ENCODE measurements around the gene ITGA2B. TPM values are rescaled to one million over a fixed set of nuclear protein-coding genes. Genes with fewer than 3 reads are reported as not detected.

ITGA2B gene
- total and polyA plus RNA-seq, 8 donors: 3.2 to 10.0 (median 8.0) TPM

GRCh38 chr17:44338702-44339101 lies 50.7 kb downstream of the ITGA2B start:
- peak; percentile 86 for ATAC-seq
- peak in 1 of 4 donors; percentile 74 for DNase-seq
- H3K9me3 ChIP-seq: no peaks in the 10 kb centered on the region
- no peak overlapping the region for H3K4me3 ChIP-seq
- intact Hi-C loops (cut with DNase I): no loop called here
- H3K27ac ChIP-seq: peak overlapping the region in 1 of 2 donors; percentile 28
- no peaks in the 10 kb centered on the region for H3K27me3 ChIP-seq
- H3K36me3 ChIP-seq: no peaks in the 10 kb centered on the region
- H3K4me1 ChIP-seq: peaks cover 0 to 52% of the 10 kb centered on the region in 2 donors
- TF ChIP-seq CTCF (IDR thresholded peaks at IDR 0.05): no peak

- no peak for DNase-seq
- H3K9me3 ChIP-seq: no peaks in the 10 kb centered on the region
- H3K4me3 ChIP-seq: no peak overlapping the region
- ATAC-seq: no peak
- peaks cover 0 to 77% of the 10 kb centered on the region in 2 donors for H3K4me1 ChIP-seq
- no peak overlapping the region for H3K27ac ChIP-seq
- intact Hi-C loops (cut with DNase I): no loop called here
- TF ChIP-seq CTCF (IDR thresholded peaks at IDR 0.05): no peak
- no peaks in the 10 kb centered on the region for H3K27me3 ChIP-seq
- no peaks in the 10 kb centered on the region for H3K36me3 ChIP-seq
Observed at GRCh38 chr17:44335968-44336367, 53.5 kb downstream of the ITGA2B start.

GRCh38 chr17:44335564-44335963 lies 53.9 kb downstream of the ITGA2B start:
- Histone ChIP-seq H3K27ac (peak overlapping the region in 1 of 2 donors; percentile 77), H3K4me3 (no peak overlapping the region), H3K27me3 (no peaks in the 10 kb centered on the region), H3K4me1 (peaks cover 0 to 77% of the 10 kb centered on the region in 2 donors), H3K36me3 (no peaks in the 10 kb centered on the region), H3K9me3 (no peaks in the 10 kb centered on the region)
- DNase-seq: no peak
- peak; percentile 33 for ATAC-seq
- intact Hi-C loops (cut with DNase I): no loop called here
- TF ChIP-seq CTCF (IDR thresholded peaks at IDR 0.05): no peak

GRCh38 chr17:44334727-44335126 lies 54.7 kb downstream of the ITGA2B start:
- Histone ChIP-seq H3K4me3 (no peak overlapping the region), H3K9me3 (no peaks in the 10 kb centered on the region), H3K36me3 (no peaks in the 10 kb centered on the region), H3K27ac (peak overlapping the region; percentile 17 to 77), H3K27me3 (no peaks in the 10 kb centered on the region), H3K4me1 (peaks cover 0 to 68% of the 10 kb centered on the region in 2 donors)
- TF ChIP-seq CTCF (IDR thresholded peaks at IDR 0.05): no peak
- intact Hi-C loops (cut with DNase I): no loop called here
- no peak for DNase-seq
- ATAC-seq: no peak

- ATAC-seq (no peak), DNase-seq (no peak)
- Histone ChIP-seq H3K27me3 (no peaks in the 10 kb centered on the region), H3K36me3 (no peaks in the 10 kb centered on the region), H3K9me3 (no peaks in the 10 kb centered on the region), H3K4me3 (no peak overlapping the region), H3K4me1 (peaks cover 0 to 64% of the 10 kb centered on the region in 2 donors), H3K27ac (peak overlapping the region in 1 of 2 donors; percentile 77)
- intact Hi-C loops (cut with DNase I): no loop called here
- no peak for TF ChIP-seq CTCF (IDR thresholded peaks at IDR 0.05)
Observed at GRCh38 chr17:44334315-44334714, 55.1 kb downstream of the ITGA2B start.
